Measurements from ENCODE around the gene NDST1.

NDST1 gene

GRCh38 chr5:150509992-150510391 is 2.1 kb downstream of the NDST1 start:
- Histone ChIP-seq H3K9me3 (ENCODE audit: insufficient read depth, low read length, severe bottlenecking) (no peaks in the 10 kb centered on the region), H3K9ac (ENCODE audit: low read depth, low read length) (no peak overlapping the region), H3K27ac (ENCODE audit: low read length) (no peak overlapping the region), H3K36me3 (ENCODE audit: insufficient read depth, low read length) (no peaks in the 10 kb centered on the region), H4K20me1 (ENCODE audit: insufficient read depth, low read length) (no peaks in the 10 kb centered on the region), H3K79me2 (ENCODE audit: insufficient read depth, low read length) (no peaks in the 10 kb centered on the region), H3K4me2 (ENCODE audit: insufficient read depth, low read length) (no peak overlapping the region), H3K4me3 (ENCODE audit: low read depth in 1 of 2, low read length in 2 of 2) (no peak overlapping the region), H2AFZ (ENCODE audit: low read depth, low read length) (no peak overlapping the region), H3K27me3 (ENCODE audit: insufficient read depth, low read length, poor library complexity) (peaks cover 2% of the 10 kb centered on the region), H3K4me1 (ENCODE audit: insufficient read depth, low read length) (peaks cover 10% of the 10 kb centered on the region; the same call in 1 of the 2 replicates)
- DNase-seq (no peak), ATAC-seq (ENCODE audit: insufficient read depth, low read depth) (no peak)
- TF ChIP-seq CTCF (IDR thresholded peaks at IDR 0.05; ENCODE audit: borderline replicate concordance, extremely low read depth, low read length, poor library complexity, severe bottlenecking) = no peak
- no peak for TF ChIP-seq EZH2 (IDR thresholded peaks at IDR 0.05; ENCODE audit: borderline replicate concordance, low read depth, low read length, severe bottlenecking)

- no peak overlapping the region for H3K27ac ChIP-seq (ENCODE audit: low read length)
- no peak overlapping the region for H2AFZ ChIP-seq (ENCODE audit: low read depth, low read length)
- H3K9ac ChIP-seq (ENCODE audit: low read depth, low read length) = no peak overlapping the region
- H3K4me2 ChIP-seq (ENCODE audit: insufficient read depth, low read length) = no peak overlapping the region
- ATAC-seq (ENCODE audit: insufficient read depth, low read depth) (no peak), DNase-seq (no peak)
- no peak for TF ChIP-seq CTCF (IDR thresholded peaks at IDR 0.05; ENCODE audit: borderline replicate concordance, extremely low read depth, low read length, poor library complexity, severe bottlenecking)
- no peak for TF ChIP-seq EZH2 (IDR thresholded peaks at IDR 0.05; ENCODE audit: borderline replicate concordance, low read depth, low read length, severe bottlenecking)
- H3K79me2 ChIP-seq (ENCODE audit: insufficient read depth, low read length) = no peaks in the 10 kb centered on the region
- no peaks in the 10 kb centered on the region for H3K36me3 ChIP-seq (ENCODE audit: insufficient read depth, low read length)
- no peaks in the 10 kb centered on the region for H4K20me1 ChIP-seq (ENCODE audit: insufficient read depth, low read length)
- no peak overlapping the region for H3K4me3 ChIP-seq (ENCODE audit: low read depth in 1 of 2, low read length in 2 of 2)
- peaks cover 10% of the 10 kb centered on the region; the same call in 1 of the 2 replicates for H3K4me1 ChIP-seq (ENCODE audit: insufficient read depth, low read length)
- no peaks in the 10 kb centered on the region for H3K9me3 ChIP-seq (ENCODE audit: insufficient read depth, low read length, severe bottlenecking)
- H3K27me3 ChIP-seq (ENCODE audit: insufficient read depth, low read length, poor library complexity) = peaks cover 3% of the 10 kb centered on the region
Measured at GRCh38 chr5:150510460-150511263, 2.7 kb downstream of the NDST1 start.

GRCh38 chr5:150511578-150512367 is 3.8 kb downstream of the NDST1 start:
- no peak overlapping the region for H3K9ac ChIP-seq (ENCODE audit: low read depth, low read length)
- no peaks in the 10 kb centered on the region for H3K79me2 ChIP-seq (ENCODE audit: insufficient read depth, low read length)
- H3K27ac ChIP-seq (ENCODE audit: low read length) = no peak overlapping the region
- ATAC-seq (ENCODE audit: insufficient read depth, low read depth) (no peak), DNase-seq (no peak)
- H3K27me3 ChIP-seq (ENCODE audit: insufficient read depth, low read length, poor library complexity) = peaks cover 3% of the 10 kb centered on the region
- no peaks in the 10 kb centered on the region for H4K20me1 ChIP-seq (ENCODE audit: insufficient read depth, low read length)
- no peak overlapping the region for H3K4me3 ChIP-seq (ENCODE audit: low read depth in 1 of 2, low read length in 2 of 2)
- H2AFZ ChIP-seq (ENCODE audit: low read depth, low read length) = no peak overlapping the region
- no peak for TF ChIP-seq CTCF (IDR thresholded peaks at IDR 0.05; ENCODE audit: borderline replicate concordance, extremely low read depth, low read length, poor library complexity, severe bottlenecking)
- TF ChIP-seq EZH2 (IDR thresholded peaks at IDR 0.05; ENCODE audit: borderline replicate concordance, low read depth, low read length, severe bottlenecking) = no peak
- no peaks in the 10 kb centered on the region for H3K9me3 ChIP-seq (ENCODE audit: insufficient read depth, low read length, severe bottlenecking)
- H3K4me1 ChIP-seq (ENCODE audit: insufficient read depth, low read length) = peaks cover 3% of the 10 kb centered on the region; the same call in 1 of the 2 replicates
- H3K36me3 ChIP-seq (ENCODE audit: insufficient read depth, low read length) = no peaks in the 10 kb centered on the region
- no peak overlapping the region for H3K4me2 ChIP-seq (ENCODE audit: insufficient read depth, low read length)
